Astrocyte (in vitro differentiated cells and primary cell): Measurements from ENCODE around the gene RABL3. TPM values are rescaled to one million over a fixed set of nuclear protein-coding genes. Genes with fewer than 3 reads are reported as not detected.

Experiments used
- DNase-seq: peaks from one replicate; pipeline ENCODE4 v3.0.0-alpha.2; 2010; ENCODE audit warnings: low read depth
- FAIRE-seq: peaks from 2 replicates; lab custom pipeline; 2011; peaks lifted over from hg19 to GRCh38; lab: Jason Lieb, UNC
- H2AFZ ChIP-seq: 2 replicates; pipeline ENCODE4 v1.6.0; 2012; ENCODE audit warnings: low read depth, low read length, inconsistent platforms
- H3K27ac ChIP-seq: 2 replicates; pipeline ENCODE4 v1.5.1; 2011; ENCODE audit warnings: low read depth, low read length, inconsistent platforms
- H3K27me3 ChIP-seq: 2 replicates; pipeline ENCODE4 v1.6.0; 2011; ENCODE audit warnings: low read length, inconsistent platforms; ENCODE audit not compliant: insufficient read depth
- H3K36me3 ChIP-seq: 2 replicates; pipeline ENCODE4 v1.5.1; 2011; ENCODE audit warnings: low read length, inconsistent platforms; ENCODE audit not compliant: insufficient read depth
- H3K4me1 ChIP-seq: 2 replicates; pipeline ENCODE4 v1.5.1; 2011; ENCODE audit warnings: low read length, inconsistent platforms; ENCODE audit not compliant: insufficient read depth
- H3K4me2 ChIP-seq: 2 replicates; pipeline ENCODE4 v1.6.0; 2012; ENCODE audit warnings: low read length, inconsistent platforms
- H3K4me3 ChIP-seq: 2 replicates; pipeline ENCODE4 v1.5.1; 2011; ENCODE audit warnings: low read depth, mild to moderate bottlenecking, low read length, inconsistent platforms; ENCODE audit not compliant: insufficient read depth
- H3K79me2 ChIP-seq: 2 replicates; pipeline ENCODE4 v1.6.0; 2012; ENCODE audit warnings: mild to moderate bottlenecking, low read length, inconsistent platforms; ENCODE audit not compliant: insufficient read depth
- H3K9ac ChIP-seq: 2 replicates; pipeline ENCODE4 v1.6.0; 2012; ENCODE audit warnings: mild to moderate bottlenecking, low read length, inconsistent platforms
- H3K9me3 ChIP-seq: 2 replicates; pipeline ENCODE4 v1.5.1; 2012; ENCODE audit warnings: low read depth, mild to moderate bottlenecking, low read length, inconsistent platforms; ENCODE audit not compliant: insufficient read depth
- H4K20me1 ChIP-seq: 2 replicates; pipeline ENCODE4 v1.6.0; 2012; ENCODE audit warnings: low read length, inconsistent platforms; ENCODE audit not compliant: insufficient read depth
- H3K27ac Mint-ChIP-seq: one replicate; pipeline ENCODE4 v1.8.0; 2021; ENCODE audit warnings: mild to moderate bottlenecking, mixed read lengths; ENCODE audit not compliant: unreplicated experiment
- H3K27me3 Mint-ChIP-seq: one replicate; pipeline ENCODE4 v1.8.0; 2021; ENCODE audit warnings: low read depth, mixed read lengths; ENCODE audit not compliant: unreplicated experiment
- H3K36me3 Mint-ChIP-seq: one replicate; pipeline ENCODE4 v1.8.0; 2021; ENCODE audit warnings: low read depth, mixed read lengths; ENCODE audit not compliant: unreplicated experiment
- H3K4me1 Mint-ChIP-seq: one replicate; pipeline ENCODE4 v1.8.0; 2021; ENCODE audit warnings: low read depth, mixed read lengths; ENCODE audit not compliant: unreplicated experiment
- H3K4me3 Mint-ChIP-seq: one replicate; pipeline ENCODE4 v1.8.0; 2021; ENCODE audit warnings: mild to moderate bottlenecking, moderate library complexity, mixed read lengths; ENCODE audit not compliant: unreplicated experiment
- H3K9me3 Mint-ChIP-seq: one replicate; pipeline ENCODE4 v1.8.0; 2021; ENCODE audit warnings: mild to moderate bottlenecking, mixed read lengths; ENCODE audit not compliant: unreplicated experiment
- CTCF ChIP-seq: IDR thresholded peaks from 2 replicates; pipeline ENCODE4 v1.5.1; 2011; ENCODE audit warnings: low read depth, mild to moderate bottlenecking, inconsistent platforms, low read length, moderate library complexity; ENCODE audit not compliant: insufficient read depth
- EZH2 ChIP-seq: IDR thresholded peaks from 2 replicates; pipeline ENCODE4 v1.6.1; 2012; ENCODE audit warnings: mild to moderate bottlenecking, low read length, inconsistent platforms; ENCODE audit not compliant: insufficient read depth
- total RNA-seq: library from RNA; stranded (reverse); gene quantifications from 2 replicates; pipeline ENCODE4 v1.2.1, GENCODE V29; 2021

The RABL3 gene
- total RNA-seq, 1 donor from 2014 or later = 16.8 TPM

GRCh38 chr3:120743556-120744195 is 1.4 kb upstream of the RABL3 start:
- Histone ChIP-seq H3K79me2 (peaks cover 62% of the 10 kb centered on the region), H3K4me3 (peak overlapping the region; percentile 97), H3K4me2 (peak overlapping the region; percentile 84), H3K4me1 (peaks cover 9% of the 10 kb centered on the region), H3K9me3 (no peaks in the 10 kb centered on the region), H2AFZ (peak overlapping the region; percentile 83), H3K27me3 (no peaks in the 10 kb centered on the region), H3K27ac (peak overlapping the region; percentile 99), H3K9ac (peak overlapping the region; percentile 97), H4K20me1 (no peaks in the 10 kb centered on the region), H3K36me3 (no peaks in the 10 kb centered on the region)
- Mint-ChIP-seq H3K27ac (peak overlapping the region; percentile 95), H3K4me3 (peak overlapping the region; percentile 94), H3K9me3 (peaks cover 3% of the 10 kb centered on the region), H3K4me1 (peaks cover 12% of the 10 kb centered on the region), H3K36me3 (peaks cover 1% of the 10 kb centered on the region), H3K27me3 (no peaks in the 10 kb centered on the region)
- DNase-seq (no peak), FAIRE-seq (no peak)
- TF ChIP-seq EZH2 = no peak
- no peak for TF ChIP-seq CTCF

GRCh38 chr3:120742849-120743365 is 591 bp upstream of the RABL3 start:
- peaks cover 5% of the 10 kb centered on the region for H3K36me3 Mint-ChIP-seq
- H3K4me1 Mint-ChIP-seq = peaks cover 12% of the 10 kb centered on the region
- peak overlapping the region; percentile 97 for H3K9ac ChIP-seq
- no peaks in the 10 kb centered on the region for H4K20me1 ChIP-seq
- DNase-seq (peak; percentile 36), FAIRE-seq (no peak)
- TF ChIP-seq EZH2 (no peak), CTCF (no peak)
- no peaks in the 10 kb centered on the region for H3K27me3 Mint-ChIP-seq
- H3K27ac ChIP-seq = peak overlapping the region; percentile 99
- H2AFZ ChIP-seq = peak overlapping the region; percentile 83
- no peaks in the 10 kb centered on the region for H3K9me3 ChIP-seq
- peak overlapping the region; percentile 94 for H3K4me3 Mint-ChIP-seq
- H3K9me3 Mint-ChIP-seq = peaks cover 3% of the 10 kb centered on the region
- peaks cover 62% of the 10 kb centered on the region for H3K79me2 ChIP-seq
- peak overlapping the region; percentile 97 for H3K4me3 ChIP-seq
- H3K4me1 ChIP-seq = peaks cover 9% of the 10 kb centered on the region
- peak overlapping the region; percentile 95 for H3K27ac Mint-ChIP-seq
- no peaks in the 10 kb centered on the region for H3K36me3 ChIP-seq
- H3K27me3 ChIP-seq = no peaks in the 10 kb centered on the region
- peak overlapping the region; percentile 84 for H3K4me2 ChIP-seq

GRCh38 chr3:120741837-120742197 is 499 bp downstream of the RABL3 start:
- Histone ChIP-seq H3K27me3 (no peaks in the 10 kb centered on the region), H3K9ac (peak overlapping the region; percentile 97), H3K4me2 (peak overlapping the region; percentile 84), H4K20me1 (no peaks in the 10 kb centered on the region), H3K9me3 (no peaks in the 10 kb centered on the region), H3K79me2 (peaks cover 57% of the 10 kb centered on the region), H3K36me3 (no peaks in the 10 kb centered on the region), H3K27ac (peak overlapping the region; percentile 99), H2AFZ (peak overlapping the region; percentile 100), H3K4me1 (peaks cover 9% of the 10 kb centered on the region), H3K4me3 (peak overlapping the region; percentile 97)
- Mint-ChIP-seq H3K27me3 (no peaks in the 10 kb centered on the region), H3K36me3 (peaks cover 15% of the 10 kb centered on the region), H3K4me3 (peak overlapping the region; percentile 94), H3K27ac (peak overlapping the region; percentile 95), H3K9me3 (peaks cover 9% of the 10 kb centered on the region), H3K4me1 (peaks cover 12% of the 10 kb centered on the region)
- FAIRE-seq = no peak
- TF ChIP-seq EZH2 (no peak), CTCF (no peak)
- DNase-seq = no peak
